GM12875 (cell line): ENCODE measurements around the gene STIM1.
"Not testable (repeated sequence)": the region's sequence is repeated elsewhere in the genome, so short reads cannot be mapped to it uniquely, and the experiment has no call there.

ENCODE experiments used
- H3K4me3 ChIP-seq: one replicate; pipeline ENCODE4 v1.5.1; 2011; ENCODE audit warnings: low read depth, low read length, control low read depth
- CTCF ChIP-seq: IDR thresholded peaks from 2 replicates; pipeline ENCODE4 v1.5.1; 2011; ENCODE audit warnings: low read depth, mild to moderate bottlenecking, control low read depth, inconsistent platforms, low read length, moderate library complexity, borderline replicate concordance; ENCODE audit not compliant: insufficient read depth

Gene STIM1

GRCh38 chr11:4039011-4039410, 183.5 kb downstream of the STIM1 start:
- H3K4me3 ChIP-seq: no peak overlapping the region
- no peak for TF ChIP-seq CTCF

GRCh38 chr11:4040461-4040860, 185.0 kb downstream of the STIM1 start:
- H3K4me3 ChIP-seq: no peak overlapping the region
- TF ChIP-seq CTCF: no peak

GRCh38 chr11:4041731-4042391, 186.4 kb downstream of the STIM1 start:
- TF ChIP-seq CTCF: no peak
- H3K4me3 ChIP-seq: no peak overlapping the region

GRCh38 chr11:4044976-4045646, 189.6 kb downstream of the STIM1 start:
- TF ChIP-seq CTCF: no peak
- H3K4me3 ChIP-seq: no peak overlapping the region

GRCh38 chr11:4048340-4048739, 192.9 kb downstream of the STIM1 start:
- no peak overlapping the region for H3K4me3 ChIP-seq
- TF ChIP-seq CTCF: no peak

GRCh38 chr11:4049006-4049405, 193.5 kb downstream of the STIM1 start:
- TF ChIP-seq CTCF: no peak
- no peak overlapping the region for H3K4me3 ChIP-seq

GRCh38 chr11:4050138-4050537, 194.7 kb downstream of the STIM1 start:
- H3K4me3 ChIP-seq: no peak overlapping the region
- TF ChIP-seq CTCF: no peak

GRCh38 chr11:4053200-4053599, 197.7 kb downstream of the STIM1 start:
- not testable (repeated sequence) for H3K4me3 ChIP-seq
